Ascending aorta (tissue), 2 donors: ENCODE data around the gene CEACAM6. TPM values are rescaled to one million over a fixed set of nuclear protein-coding genes. Genes with fewer than 3 reads are reported as not detected.

Source experiments
- DNase-seq, 2 donors: peaks; one replicate each; pipeline ENCODE4 v3.0.0-alpha.2; 2019; ENCODE audit warnings: low spot score in 2 of 2
- H3K27ac ChIP-seq, 2 donors: fragments of 200-600 bp; sonication (generic); one replicate each; pipeline ENCODE4 v1.5.1; 2016 to 2017; ENCODE audit warnings: mild to moderate bottlenecking in 1 of 2
- H3K27me3 ChIP-seq: fragments of 200-600 bp; sonication (generic); one replicate; pipeline ENCODE4 v1.5.1; 2017
- H3K36me3 ChIP-seq, 2 donors: fragments of 200-600 bp; sonication (generic); one replicate each; pipeline ENCODE4 v1.5.1; 2016
- H3K4me1 ChIP-seq, 2 donors: fragments of 200-600 bp; sonication (generic); one replicate each; pipeline ENCODE4 v1.5.1; 2016 to 2017; ENCODE audit warnings: mild to moderate bottlenecking in 1 of 2
- H3K4me3 ChIP-seq, 2 donors: fragments of 200-600 bp; sonication (generic); one replicate each; pipeline ENCODE4 v1.5.1; 2016 to 2017; ENCODE audit warnings: mild to moderate bottlenecking in 1 of 2
- H3K9me3 ChIP-seq, 2 donors: fragments of 200-600 bp; sonication (generic); one replicate each; pipeline ENCODE4 v1.5.1; 2016
- CTCF ChIP-seq, 3 experiments: fragments of 200-600 bp in 2 of 3; fragments of 450-650 bp in 1 of 3; sonication (generic) in 2 of 3; IDR thresholded peaks; one replicate each; pipeline ENCODE4 v1.5.1; 2016 to 2019; ENCODE audit warnings: antibody characterized with exemption in 3 of 3, mild to moderate bottlenecking in 1 of 3, moderate library complexity in 1 of 3
- intact Hi-C: fragments of 100-400 bp; cut with DNase I; formaldehyde crosslinking; loops from one replicate; pipeline ENCODE4 v1.15.1; 2023
- total RNA-seq: library from RNA; depleted of rRNA; stranded (reverse); fragments of >200 nt; gene quantifications from one replicate; pipeline ENCODE4 v1.1.0, GENCODE V29; 2016

Gene CEACAM6
- total RNA-seq, 1 donor from 2014 or later: not detected

GRCh38 chr19:41769608-41770007 lies 14.3 kb downstream of the CEACAM6 start:
- intact Hi-C loops: no loop called here
- Histone ChIP-seq H3K27ac (no peak overlapping the region), H3K9me3 (no peaks in the 10 kb centered on the region), H3K4me1 (no peaks in the 10 kb centered on the region), H3K4me3 (no peak overlapping the region), H3K36me3 (no peaks in the 10 kb centered on the region), H3K27me3 (no peaks in the 10 kb centered on the region)
- TF ChIP-seq CTCF (IDR thresholded peaks at IDR 0.05): no peak
- no peak for DNase-seq

- no peak for TF ChIP-seq CTCF (IDR thresholded peaks at IDR 0.05)
- Histone ChIP-seq H3K27ac (no peak overlapping the region), H3K9me3 (no peaks in the 10 kb centered on the region), H3K36me3 (no peaks in the 10 kb centered on the region), H3K4me3 (no peak overlapping the region), H3K4me1 (no peaks in the 10 kb centered on the region), H3K27me3 (no peaks in the 10 kb centered on the region)
- intact Hi-C loops: no loop called here
- no peak for DNase-seq
Measured at GRCh38 chr19:41771410-41771809, 16.1 kb downstream of the CEACAM6 start.

GRCh38 chr19:41774515-41774980 lies 19.2 kb downstream of the CEACAM6 start:
- no peaks in the 10 kb centered on the region for H3K9me3 ChIP-seq
- no peaks in the 10 kb centered on the region for H3K4me1 ChIP-seq
- no peaks in the 10 kb centered on the region for H3K27me3 ChIP-seq
- intact Hi-C loops: no loop called here
- no peaks in the 10 kb centered on the region for H3K36me3 ChIP-seq
- TF ChIP-seq CTCF (IDR thresholded peaks at IDR 0.05): no peak
- no peak for DNase-seq
- no peak overlapping the region for H3K4me3 ChIP-seq
- no peak overlapping the region for H3K27ac ChIP-seq

- H3K4me1 ChIP-seq: no peaks in the 10 kb centered on the region
- TF ChIP-seq CTCF (IDR thresholded peaks at IDR 0.05): no peak
- no peaks in the 10 kb centered on the region for H3K9me3 ChIP-seq
- no peak overlapping the region for H3K27ac ChIP-seq
- intact Hi-C loops: no loop called here
- no peaks in the 10 kb centered on the region for H3K27me3 ChIP-seq
- no peak for DNase-seq
- no peaks in the 10 kb centered on the region for H3K36me3 ChIP-seq
- H3K4me3 ChIP-seq: no peak overlapping the region
Measured at GRCh38 chr19:41776700-41777099, 21.4 kb downstream of the CEACAM6 start.

GRCh38 chr19:41783612-41784011 lies 28.3 kb downstream of the CEACAM6 start:
- H3K27ac ChIP-seq: no peak overlapping the region
- H3K9me3 ChIP-seq: no peaks in the 10 kb centered on the region
- no peak for TF ChIP-seq CTCF (IDR thresholded peaks at IDR 0.05)
- DNase-seq: no peak
- intact Hi-C loops: no loop called here
- H3K27me3 ChIP-seq: no peaks in the 10 kb centered on the region
- H3K4me3 ChIP-seq: no peak overlapping the region
- H3K4me1 ChIP-seq: no peaks in the 10 kb centered on the region
- H3K36me3 ChIP-seq: no peaks in the 10 kb centered on the region

- Histone ChIP-seq H3K27ac (no peak overlapping the region), H3K4me3 (no peak overlapping the region), H3K27me3 (no peaks in the 10 kb centered on the region), H3K36me3 (no peaks in the 10 kb centered on the region), H3K9me3 (no peaks in the 10 kb centered on the region), H3K4me1 (no peaks in the 10 kb centered on the region)
- DNase-seq: no peak
- intact Hi-C loops: no loop called here
- TF ChIP-seq CTCF (IDR thresholded peaks at IDR 0.05): no peak
Measured at GRCh38 chr19:41784312-41784711, 29.0 kb downstream of the CEACAM6 start.
